Smooth muscle cell (in vitro differentiated cells): ENCODE results near the gene CMC1. TPM values are rescaled to one million over a fixed set of nuclear protein-coding genes. Genes with fewer than 3 reads are reported as not detected.

ENCODE experiments used
- DNase-seq: peaks from one replicate; lab custom pipeline; 2025; ENCODE audit not compliant: unreplicated experiment; lab: John Stamatoyannopoulos, UW
- H2AFZ ChIP-seq: fragments of 200-600 bp; sonication (generic); 2 replicates; pipeline ENCODE4 v1.6.0; 2016; ENCODE audit warnings: antibody characterized with exemption, low read depth, mild to moderate bottlenecking
- H3F3A ChIP-seq: fragments of 200-600 bp; sonication (generic); 2 replicates; pipeline ENCODE4 v1.6.0; 2017; ENCODE audit warnings: antibody characterized with exemption, low read depth
- H3K27ac ChIP-seq: fragments of 200-600 bp; sonication (generic); 2 replicates; pipeline ENCODE4 v1.5.1; 2016; ENCODE audit warnings: low read depth, mild to moderate bottlenecking
- H3K27me3 ChIP-seq: fragments of 200-600 bp; sonication (generic); 2 replicates; pipeline ENCODE4 v1.6.1; 2016; ENCODE audit warnings: low read depth, mild to moderate bottlenecking
- H3K36me3 ChIP-seq: fragments of 200-600 bp; sonication (generic); 2 replicates; pipeline ENCODE4 v1.5.1; 2016; ENCODE audit warnings: low read depth
- H3K4me1 ChIP-seq: fragments of 200-600 bp; sonication (generic); 2 replicates; pipeline ENCODE4 v1.5.1; 2016; ENCODE audit warnings: low read depth
- H3K4me2 ChIP-seq: fragments of 200-600 bp; sonication (generic); 2 replicates; pipeline ENCODE4 v1.6.0; 2016; ENCODE audit warnings: mild to moderate bottlenecking
- H3K4me3 ChIP-seq: fragments of 200-600 bp; sonication (generic); 2 replicates; pipeline ENCODE4 v1.5.1; 2016; ENCODE audit warnings: mild to moderate bottlenecking
- H3K79me2 ChIP-seq: fragments of 200-600 bp; sonication (generic); 2 replicates; pipeline ENCODE4 v1.6.0; 2016; ENCODE audit warnings: low read depth, mild to moderate bottlenecking
- H3K9ac ChIP-seq: fragments of 200-600 bp; sonication (generic); 2 replicates; pipeline ENCODE4 v1.6.0; 2016; ENCODE audit warnings: low read depth
- H3K9me3 ChIP-seq: fragments of 200-600 bp; sonication (generic); replicated peaks from 2 replicates; pipeline ENCODE4 v1.5.1; 2016; ENCODE audit warnings: low read depth
- H4K20me1 ChIP-seq: fragments of 200-600 bp; sonication (generic); 2 replicates; pipeline ENCODE4 v1.6.0; 2016; ENCODE audit warnings: low read depth
- WGBS: methylation state at CpG from one replicate; pipeline ENCODE4 v1.1.7; 2016; ENCODE audit warnings: low lambda C conversion rate; 5-methylcytosine and 5-hydroxymethylcytosine counted together
- polyA plus RNA-seq: library from polyadenylated mRNA; unstranded; fragments of >200 nt; fragmentation: Nextera tagmentation; extraction: Ambion mirVana; gene quantifications from 2 replicates; pipeline ENCODE4 v1.2.1, GENCODE V29; 2016
- total RNA-seq: library from RNA; depleted of rRNA; stranded (reverse); fragments of >200 nt; gene quantifications from 2 replicates; pipeline ENCODE4 v1.2.3, GENCODE V29; 2014
- TF ChIP-seq, protein P1 (sequence below): fragments of 200-600 bp; sonication (generic); IDR thresholded peaks from 2 replicates; pipeline ENCODE4 v1.5.1; 2017; ENCODE audit warnings: borderline replicate concordance, mild to moderate bottlenecking, antibody characterized with exemption; ENCODE audit not compliant: insufficient read depth, poor library complexity, severe bottlenecking

The CMC1 gene
- total and polyA plus RNA-seq, 2 experiments from 2014 or later = 23.0 to 41.4 TPM

DNA sequence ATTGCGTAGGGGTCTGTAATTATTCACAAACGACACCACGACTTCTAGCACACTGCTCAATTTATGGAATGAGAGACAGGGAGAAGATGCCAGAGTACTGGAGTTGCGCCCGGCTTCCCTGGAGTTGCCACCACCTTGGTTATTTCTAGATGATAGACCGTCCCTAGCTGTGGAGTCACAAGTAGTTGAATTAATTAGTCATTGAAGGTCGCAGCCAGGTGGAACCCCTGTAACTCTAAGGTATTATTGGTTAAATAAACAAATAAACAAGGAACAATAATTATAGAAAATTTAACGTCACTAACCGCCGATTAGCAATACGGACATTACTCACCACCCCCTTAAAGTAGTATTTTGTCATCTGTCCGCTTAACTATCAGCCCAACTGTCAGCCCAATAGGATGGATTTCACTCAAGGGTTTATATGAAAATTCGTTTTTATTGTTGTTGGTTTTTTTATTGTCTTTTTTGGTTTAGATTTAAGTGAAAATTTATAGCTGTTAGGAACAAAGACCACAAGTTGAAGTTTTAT is 108.1 kb downstream of the CMC1 start:
- no peak for DNase-seq
- H4K20me1 ChIP-seq = peaks cover 6% of the 10 kb centered on the region
- H2AFZ ChIP-seq = peak overlapping the region; percentile 40
- peak overlapping the region; percentile 86 for H3K4me2 ChIP-seq
- H3K27me3 ChIP-seq = no peaks in the 10 kb centered on the region
- no peaks in the 10 kb centered on the region for H3F3A ChIP-seq
- peak overlapping the region; percentile 86 for H3K4me3 ChIP-seq
- H3K27ac ChIP-seq = peak overlapping the region; percentile 100
- TF ChIP-seq, protein P1, sequence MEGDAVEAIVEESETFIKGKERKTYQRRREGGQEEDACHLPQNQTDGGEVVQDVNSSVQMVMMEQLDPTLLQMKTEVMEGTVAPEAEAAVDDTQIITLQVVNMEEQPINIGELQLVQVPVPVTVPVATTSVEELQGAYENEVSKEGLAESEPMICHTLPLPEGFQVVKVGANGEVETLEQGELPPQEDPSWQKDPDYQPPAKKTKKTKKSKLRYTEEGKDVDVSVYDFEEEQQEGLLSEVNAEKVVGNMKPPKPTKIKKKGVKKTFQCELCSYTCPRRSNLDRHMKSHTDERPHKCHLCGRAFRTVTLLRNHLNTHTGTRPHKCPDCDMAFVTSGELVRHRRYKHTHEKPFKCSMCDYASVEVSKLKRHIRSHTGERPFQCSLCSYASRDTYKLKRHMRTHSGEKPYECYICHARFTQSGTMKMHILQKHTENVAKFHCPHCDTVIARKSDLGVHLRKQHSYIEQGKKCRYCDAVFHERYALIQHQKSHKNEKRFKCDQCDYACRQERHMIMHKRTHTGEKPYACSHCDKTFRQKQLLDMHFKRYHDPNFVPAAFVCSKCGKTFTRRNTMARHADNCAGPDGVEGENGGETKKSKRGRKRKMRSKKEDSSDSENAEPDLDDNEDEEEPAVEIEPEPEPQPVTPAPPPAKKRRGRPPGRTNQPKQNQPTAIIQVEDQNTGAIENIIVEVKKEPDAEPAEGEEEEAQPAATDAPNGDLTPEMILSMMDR = no peak
- peaks cover 5% of the 10 kb centered on the region for H3K9me3 ChIP-seq
- H3K9ac ChIP-seq = peak overlapping the region; percentile 99
- H3K4me1 ChIP-seq = peaks cover 10% of the 10 kb centered on the region
- H3K36me3 ChIP-seq = peaks cover 6% of the 10 kb centered on the region
- H3K79me2 ChIP-seq = peaks cover 50% of the 10 kb centered on the region
- 28% methylated on average over 13 of the region's 13 CpGs for WGBS

Other genes with a start within 250 kb of the CMC1 start
- 0.81 and 7.0 TPM in 2 replicates for gene ZCWPW2, start 107.1 kb downstream of the CMC1 start, total RNA-seq
- gene ZCWPW2, start 107.1 kb downstream of the CMC1 start, polyA plus RNA-seq = 0.74 and 2.2 TPM in 2 replicates
- gene AZI2, start 107.2 kb downstream of the CMC1 start, total RNA-seq = 44.7 and 93.3 TPM in 2 replicates
- gene AZI2, start 107.2 kb downstream of the CMC1 start, polyA plus RNA-seq = 53.1 and 55.3 TPM in 2 replicates